ENCODE data around the gene LATS2. TPM values are rescaled to one million over a fixed set of nuclear protein-coding genes. Genes with fewer than 3 reads are reported as not detected.
A peak's percentile ranks its signal among the peaks of the same experiment; 100 is the strongest.

The LATS2 gene
- total RNA-seq, 1 donor: 24.2 TPM

- H3K9me3 ChIP-seq (ENCODE audit: low read depth, low read length): no peaks in the 10 kb centered on the region
- no peak overlapping the region for H3K27ac ChIP-seq (ENCODE audit: low read depth, low read length)
- no peak for DNase-seq (ENCODE audit: insufficient read length, low spot score, missing footprints)
- peaks cover 3% of the 10 kb centered on the region for H4K20me1 ChIP-seq (ENCODE audit: insufficient read depth, low read length)
- H3K4me3 ChIP-seq (ENCODE audit: insufficient read depth, low read length): no peak overlapping the region
- H3K27me3 ChIP-seq (ENCODE audit: insufficient read depth, low read length): no peaks in the 10 kb centered on the region
- TF ChIP-seq, protein P1, sequence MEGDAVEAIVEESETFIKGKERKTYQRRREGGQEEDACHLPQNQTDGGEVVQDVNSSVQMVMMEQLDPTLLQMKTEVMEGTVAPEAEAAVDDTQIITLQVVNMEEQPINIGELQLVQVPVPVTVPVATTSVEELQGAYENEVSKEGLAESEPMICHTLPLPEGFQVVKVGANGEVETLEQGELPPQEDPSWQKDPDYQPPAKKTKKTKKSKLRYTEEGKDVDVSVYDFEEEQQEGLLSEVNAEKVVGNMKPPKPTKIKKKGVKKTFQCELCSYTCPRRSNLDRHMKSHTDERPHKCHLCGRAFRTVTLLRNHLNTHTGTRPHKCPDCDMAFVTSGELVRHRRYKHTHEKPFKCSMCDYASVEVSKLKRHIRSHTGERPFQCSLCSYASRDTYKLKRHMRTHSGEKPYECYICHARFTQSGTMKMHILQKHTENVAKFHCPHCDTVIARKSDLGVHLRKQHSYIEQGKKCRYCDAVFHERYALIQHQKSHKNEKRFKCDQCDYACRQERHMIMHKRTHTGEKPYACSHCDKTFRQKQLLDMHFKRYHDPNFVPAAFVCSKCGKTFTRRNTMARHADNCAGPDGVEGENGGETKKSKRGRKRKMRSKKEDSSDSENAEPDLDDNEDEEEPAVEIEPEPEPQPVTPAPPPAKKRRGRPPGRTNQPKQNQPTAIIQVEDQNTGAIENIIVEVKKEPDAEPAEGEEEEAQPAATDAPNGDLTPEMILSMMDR (IDR thresholded peaks at IDR 0.05; ENCODE audit: extremely low read depth, low read depth, low read length): no peak
- peaks cover 20% of the 10 kb centered on the region for H3K4me1 ChIP-seq (ENCODE audit: insufficient read depth, low read length)
- H3K36me3 ChIP-seq (ENCODE audit: insufficient read depth, low read length): peaks cover 19% of the 10 kb centered on the region
- peaks cover 84% of the 10 kb centered on the region for H3K79me2 ChIP-seq (ENCODE audit: insufficient read depth, low read length)
- no peak overlapping the region for H2AFZ ChIP-seq (ENCODE audit: low read length)
- H3K4me2 ChIP-seq (ENCODE audit: insufficient read depth, low read length): no peak overlapping the region
These were observed 59.9 kb downstream of the LATS2 start for GRCh38 chr13:21001471-21001870.

DNA sequence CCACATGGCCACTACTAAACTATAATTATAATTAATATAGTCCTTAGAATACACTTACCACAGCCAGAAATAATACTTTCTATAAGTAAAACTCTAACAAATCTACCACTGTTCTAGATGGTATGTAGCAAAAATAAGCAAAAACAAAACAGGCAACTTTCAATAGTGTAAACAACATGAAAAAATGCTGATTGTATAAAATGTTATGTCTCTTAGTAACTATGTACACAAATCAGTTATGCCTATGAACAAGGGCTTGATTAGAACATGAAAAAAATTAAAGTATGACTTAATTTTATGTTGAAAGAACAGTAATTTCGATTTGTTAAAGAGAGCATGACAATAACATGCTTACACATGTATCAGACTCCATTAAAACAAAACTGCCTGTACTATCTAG, 60.7 kb downstream of the LATS2 start:
- Histone ChIP-seq H2AFZ (ENCODE audit: low read length) (no peak overlapping the region), H3K9me3 (ENCODE audit: low read depth, low read length) (no peaks in the 10 kb centered on the region), H3K4me1 (ENCODE audit: insufficient read depth, low read length) (peaks cover 21% of the 10 kb centered on the region), H3K79me2 (ENCODE audit: insufficient read depth, low read length) (peaks cover 85% of the 10 kb centered on the region), H4K20me1 (ENCODE audit: insufficient read depth, low read length) (peaks cover 3% of the 10 kb centered on the region), H3K27me3 (ENCODE audit: insufficient read depth, low read length) (no peaks in the 10 kb centered on the region), H3K4me3 (ENCODE audit: insufficient read depth, low read length) (no peak overlapping the region), H3K4me2 (ENCODE audit: insufficient read depth, low read length) (no peak overlapping the region), H3K27ac (ENCODE audit: low read depth, low read length) (peak overlapping the region; percentile 12), H3K36me3 (ENCODE audit: insufficient read depth, low read length) (peaks cover 25% of the 10 kb centered on the region)
- TF ChIP-seq, protein P1 (IDR thresholded peaks at IDR 0.05; ENCODE audit: extremely low read depth, low read depth, low read length): no peak
- no peak for DNase-seq (ENCODE audit: insufficient read length, low spot score, missing footprints)

- Histone ChIP-seq H3K4me2 (ENCODE audit: insufficient read depth, low read length) (no peak overlapping the region), H3K27ac (ENCODE audit: low read depth, low read length) (peak overlapping the region; percentile 95), H3K4me3 (ENCODE audit: insufficient read depth, low read length) (no peak overlapping the region), H3K4me1 (ENCODE audit: insufficient read depth, low read length) (peaks cover 28% of the 10 kb centered on the region), H3K9me3 (ENCODE audit: low read depth, low read length) (no peaks in the 10 kb centered on the region), H2AFZ (ENCODE audit: low read length) (no peak overlapping the region), H3K79me2 (ENCODE audit: insufficient read depth, low read length) (peaks cover 85% of the 10 kb centered on the region), H3K27me3 (ENCODE audit: insufficient read depth, low read length) (no peaks in the 10 kb centered on the region), H4K20me1 (ENCODE audit: insufficient read depth, low read length) (peaks cover 5% of the 10 kb centered on the region), H3K36me3 (ENCODE audit: insufficient read depth, low read length) (peaks cover 36% of the 10 kb centered on the region)
- TF ChIP-seq, protein P1 (IDR thresholded peaks at IDR 0.05; ENCODE audit: extremely low read depth, low read depth, low read length): no peak
- no peak for DNase-seq (ENCODE audit: insufficient read length, low spot score, missing footprints)
These were observed 62.6 kb downstream of the LATS2 start for GRCh38 chr13:20998649-20999415.

GRCh38 chr13:20997301-20998161, 63.9 kb downstream of the LATS2 start:
- Histone ChIP-seq H3K27me3 (ENCODE audit: insufficient read depth, low read length) (no peaks in the 10 kb centered on the region), H3K36me3 (ENCODE audit: insufficient read depth, low read length) (peaks cover 30% of the 10 kb centered on the region), H3K4me3 (ENCODE audit: insufficient read depth, low read length) (peak overlapping the region; percentile 10), H3K27ac (ENCODE audit: low read depth, low read length) (peak overlapping the region; percentile 95), H3K4me1 (ENCODE audit: insufficient read depth, low read length) (peaks cover 38% of the 10 kb centered on the region), H3K79me2 (ENCODE audit: insufficient read depth, low read length) (peaks cover 84% of the 10 kb centered on the region), H4K20me1 (ENCODE audit: insufficient read depth, low read length) (peaks cover 14% of the 10 kb centered on the region), H3K4me2 (ENCODE audit: insufficient read depth, low read length) (peak overlapping the region; percentile 51), H3K9me3 (ENCODE audit: low read depth, low read length) (no peaks in the 10 kb centered on the region), H2AFZ (ENCODE audit: low read length) (no peak overlapping the region)
- peak; percentile 97 for DNase-seq (ENCODE audit: insufficient read length, low spot score, missing footprints)
- TF ChIP-seq, protein P1 (IDR thresholded peaks at IDR 0.05; ENCODE audit: extremely low read depth, low read depth, low read length): no peak
